Heart right ventricle (tissue), 16 donors: ENCODE data around the gene MS4A3. TPM values are rescaled to one million over a fixed set of nuclear protein-coding genes. Genes with fewer than 3 reads are reported as not detected.
A peak's percentile ranks its signal among the peaks of the same experiment; 100 is the strongest.

Source experiments
- ATAC-seq, 8 donors: fragments of 200-7000 bp; cut with Tn5 transposase; one replicate each; pipeline ENCODE4 v1.9.1; 2020; ENCODE audit warnings: mild to moderate bottlenecking in 8 of 8, moderate library complexity in 8 of 8, moderate number of reproducible peaks in 1 of 8
- DNase-seq, 2 donors: peaks; one replicate each; pipeline ENCODE4 v3.0.0-alpha.2; 2020
- H3K27ac ChIP-seq, 10 donors: fragments of 200-600 bp; sonication (generic) in 2 of 10; one replicate each; pipeline versions ENCODE4 v1.5.0 to v1.8.0; 2020 to 2022; ENCODE audit warnings: mild to moderate bottlenecking in 3 of 10
- H3K27me3 ChIP-seq, 7 donors: fragments of 200-600 bp; one replicate each; pipeline ENCODE4 v1.8.0; 2021 to 2022; ENCODE audit warnings: mild to moderate bottlenecking in 2 of 7
- H3K36me3 ChIP-seq, 9 donors: fragments of 200-600 bp; sonication (generic) in 1 of 9; one replicate each; pipeline versions ENCODE4 v1.5.0 to v1.8.0; 2020 to 2022; ENCODE audit warnings: mild to moderate bottlenecking in 2 of 9
- H3K4me1 ChIP-seq, 9 donors: fragments of 200-600 bp; sonication (generic) in 1 of 9; one replicate each; pipeline versions ENCODE4 v1.5.0 to v1.8.0; 2020 to 2022; ENCODE audit warnings: mild to moderate bottlenecking in 4 of 9
- H3K4me3 ChIP-seq, 10 donors: fragments of 200-600 bp; sonication (generic) in 2 of 10; one replicate each; pipeline versions ENCODE4 v1.5.0 to v1.8.0; 2020 to 2022; ENCODE audit warnings: mild to moderate bottlenecking in 7 of 10, moderate library complexity in 2 of 10
- H3K9me3 ChIP-seq, 11 donors: fragments of 200-600 bp in 10 of 11; sonication (generic) in 2 of 11; one replicate each; pipeline versions ENCODE4 v1.5.0 to v1.8.0; 2013 to 2022; ENCODE audit warnings: mild to moderate bottlenecking in 2 of 11, control low read depth in 1 of 11, moderate library complexity in 1 of 11
- WGBS, 2 donors: extraction: QIAGEN DNeasy Blood & Tissue Kit; methylation state at CpG; one replicate each; pipeline ENCODE4 v1.1.7; 2013; ENCODE audit warnings: inconsistent platforms in 1 of 2; 5-methylcytosine and 5-hydroxymethylcytosine counted together
- intact Hi-C, 10 donors: fragments of 100-400 bp; cut with DNase I; formaldehyde crosslinking; loops; one replicate each; pipeline versions ENCODE4 v1.11.1 to v1.14.2; 2022
- polyA plus RNA-seq, 2 donors: library from polyadenylated mRNA; stranded (reverse); fragments of 200-250 nt; gene quantifications; one replicate each; pipeline ENCODE4 v1.2.3, GENCODE V29; 2013
- total RNA-seq, 10 donors: library from RNA; stranded (reverse); fragmentation: NEBNext Ultra II Directional in 3 of 10; extraction: Animal tissue kit (Norgen Biotek cat#: 25700) in 3 of 10; gene quantifications; one replicate each; pipeline versions ENCODE4 v1.2.1 to v1.2.4, GENCODE V29; 2021 to 2023
- TF ChIP-seq, protein P1 (sequence below), 9 donors: fragments of 200-600 bp; sonication (generic) in 2 of 9; IDR thresholded peaks; one replicate each; pipeline versions ENCODE4 v1.5.0 to v1.8.0; 2021 to 2022; ENCODE audit warnings: antibody characterized with exemption in 9 of 9, mild to moderate bottlenecking in 5 of 9, moderate library complexity in 1 of 9
- donor health status: Arrhythmogenic right ventricular cardiomyopathy.
- donor health status: ischemic (EF 13 %, LVEDD 7.1; RV severe dilation, severe dysfunction).
- donor health status: healthy with polysubstance abuse.
- donor health status: DM: no; HTN: yes; CAD: no.
- donor health status: DM: no; HTN: no; CAD: no.
- donor health status: ischemic (EF 25% LVEDD 6.9; RV normal size, moderate dysfunction).
- donor health status: ischemic (EF 25% LVEDD 5.7; RV mildly dilated, moderate dysfunction).
- donor health status: healthy.
- donor health status: DM: yes; HTN: yes; CAD: no.
- donor health status: Ischemic cardiomyopathy.
- donor health status: ischemic (EF 35%, LVEDD 5.7; RV mildly dilated, moderate dysfunction).
- donor health status: nonischemic (EF 11% LVEDD 7.7; RV severe dilation, severe dysfunction).
- donor health status: DM: yes; HTN: yes; CAD: no.
- donor health status: PGD.
- donor health status: ischemic (EF 29% LVEDD 5.4; RV normal size, mild dysfunction).
- donor health status: nonischemic (EF 23%, LVEDD 6.1; RV moderate dilation, normal function).

MS4A3 gene
- total and polyA plus RNA-seq, 12 donors, result 0.25 TPM; not detected in 11

GRCh38 chr11:60111793-60112192 is 55.3 kb downstream of the MS4A3 start:
- H3K9me3 ChIP-seq, result no peaks in the 10 kb centered on the region
- no peaks in the 10 kb centered on the region for H3K36me3 ChIP-seq
- DNase-seq (no peak), ATAC-seq (no peak)
- H3K4me1 ChIP-seq, result no peaks in the 10 kb centered on the region
- TF ChIP-seq, protein P1, sequence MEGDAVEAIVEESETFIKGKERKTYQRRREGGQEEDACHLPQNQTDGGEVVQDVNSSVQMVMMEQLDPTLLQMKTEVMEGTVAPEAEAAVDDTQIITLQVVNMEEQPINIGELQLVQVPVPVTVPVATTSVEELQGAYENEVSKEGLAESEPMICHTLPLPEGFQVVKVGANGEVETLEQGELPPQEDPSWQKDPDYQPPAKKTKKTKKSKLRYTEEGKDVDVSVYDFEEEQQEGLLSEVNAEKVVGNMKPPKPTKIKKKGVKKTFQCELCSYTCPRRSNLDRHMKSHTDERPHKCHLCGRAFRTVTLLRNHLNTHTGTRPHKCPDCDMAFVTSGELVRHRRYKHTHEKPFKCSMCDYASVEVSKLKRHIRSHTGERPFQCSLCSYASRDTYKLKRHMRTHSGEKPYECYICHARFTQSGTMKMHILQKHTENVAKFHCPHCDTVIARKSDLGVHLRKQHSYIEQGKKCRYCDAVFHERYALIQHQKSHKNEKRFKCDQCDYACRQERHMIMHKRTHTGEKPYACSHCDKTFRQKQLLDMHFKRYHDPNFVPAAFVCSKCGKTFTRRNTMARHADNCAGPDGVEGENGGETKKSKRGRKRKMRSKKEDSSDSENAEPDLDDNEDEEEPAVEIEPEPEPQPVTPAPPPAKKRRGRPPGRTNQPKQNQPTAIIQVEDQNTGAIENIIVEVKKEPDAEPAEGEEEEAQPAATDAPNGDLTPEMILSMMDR (IDR thresholded peaks at IDR 0.05), result no peak
- H3K27me3 ChIP-seq, result no peaks in the 10 kb centered on the region
- intact Hi-C loops, result no loop called here
- no peak overlapping the region for H3K4me3 ChIP-seq
- no peak overlapping the region for H3K27ac ChIP-seq
- 64 to 68% methylated on average over 2 of the region's 2 CpGs for WGBS, 2 donors

DNA sequence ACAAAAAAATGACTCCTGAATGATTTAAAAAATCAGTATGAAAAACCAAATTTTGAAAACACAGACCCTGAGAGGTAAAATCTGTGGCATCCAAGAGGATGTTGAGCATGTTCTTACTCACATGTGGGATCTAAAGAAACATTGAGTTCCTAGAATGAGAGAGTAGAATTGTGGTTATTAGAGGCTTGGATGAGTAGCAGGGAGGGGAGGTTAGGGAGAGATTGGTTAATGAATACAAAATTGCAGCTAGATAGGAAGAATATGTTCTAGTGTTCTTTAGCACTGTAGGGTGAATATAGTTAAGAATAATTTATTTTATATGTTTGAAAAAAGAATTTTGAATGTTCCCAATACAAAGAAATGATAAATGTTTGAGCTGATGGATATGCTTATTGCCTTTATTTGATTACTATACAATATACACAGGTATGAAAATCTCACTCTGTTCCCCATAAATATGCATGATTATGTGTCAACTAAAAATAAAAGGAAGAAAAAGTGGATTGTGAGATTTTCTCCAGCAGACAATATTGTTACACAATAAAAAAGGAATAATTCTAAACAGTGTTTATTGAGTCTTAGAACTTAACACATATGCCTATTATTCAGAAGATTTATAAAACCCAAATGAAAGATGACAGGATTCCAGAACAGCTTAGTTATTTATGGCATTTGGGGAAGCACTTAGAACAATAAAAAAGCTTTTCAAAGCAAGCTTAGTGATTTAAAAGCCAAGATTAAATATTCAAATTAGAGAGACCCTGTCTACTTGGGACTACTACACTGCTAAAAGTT is 60.7 kb downstream of the MS4A3 start:
- H3K9me3 ChIP-seq, result no peaks in the 10 kb centered on the region
- DNase-seq, result no peak
- no peaks in the 10 kb centered on the region for H3K27me3 ChIP-seq
- intact Hi-C loops, result no loop called here
- no peak overlapping the region for H3K27ac ChIP-seq
- no peaks in the 10 kb centered on the region for H3K36me3 ChIP-seq
- H3K4me3 ChIP-seq, result no peak overlapping the region
- no peak for ATAC-seq
- TF ChIP-seq, protein P1 (IDR thresholded peaks at IDR 0.05), result no peak
- H3K4me1 ChIP-seq, result no peaks in the 10 kb centered on the region

GRCh38 chr11:60118338-60118737 is 61.9 kb downstream of the MS4A3 start:
- Histone ChIP-seq H3K9me3 (no peaks in the 10 kb centered on the region), H3K27me3 (no peaks in the 10 kb centered on the region), H3K36me3 (no peaks in the 10 kb centered on the region), H3K4me1 (no peaks in the 10 kb centered on the region), H3K27ac (no peak overlapping the region), H3K4me3 (no peak overlapping the region)
- DNase-seq, result no peak
- TF ChIP-seq, protein P1 (IDR thresholded peaks at IDR 0.05), result peak in 4 of 9 donors; percentile 7 to 33 (median 14)
- WGBS, 2 donors, result 60 to 65% methylated on average over 2 of the region's 2 CpGs
- no peak for ATAC-seq
- intact Hi-C loops, result no loop called here

DNA sequence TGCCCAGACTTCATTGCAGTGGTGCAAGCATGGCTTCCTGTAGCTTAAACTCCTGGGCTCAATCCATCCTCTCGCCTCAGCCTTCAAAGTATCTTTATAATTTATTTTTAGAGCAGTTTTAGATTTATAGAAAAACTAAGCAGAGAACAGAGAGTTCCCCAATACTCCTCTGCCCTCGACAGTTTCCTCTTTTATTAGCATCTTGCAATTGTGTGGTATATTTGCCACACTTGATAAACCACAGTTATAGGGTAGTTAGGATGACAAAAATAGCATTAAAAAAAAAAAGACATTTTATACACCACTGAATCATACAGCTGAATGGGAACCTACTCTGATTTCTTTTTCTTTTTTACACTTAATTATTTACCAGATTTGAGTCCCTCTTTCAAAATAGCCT is 63.2 kb downstream of the MS4A3 start:
- no peak for ATAC-seq
- Histone ChIP-seq H3K36me3 (no peaks in the 10 kb centered on the region), H3K4me1 (no peaks in the 10 kb centered on the region), H3K9me3 (no peaks in the 10 kb centered on the region), H3K4me3 (no peak overlapping the region), H3K27me3 (no peaks in the 10 kb centered on the region), H3K27ac (no peak overlapping the region)
- TF ChIP-seq, protein P1 (IDR thresholded peaks at IDR 0.05), result no peak
- 85 to 88% methylated on average over 2 of the region's 2 CpGs for WGBS, 2 donors
- intact Hi-C loops, result loop anchor here in 1 of 10 donors (10.0 kb wide), 1 partner anchor 295 kb away; no protein-coding TSS in a partner anchor
- DNase-seq, result no peak

Other genes with a start within 250 kb of the MS4A3 start
- gene MRPL16, start 245.9 kb upstream of the MS4A3 start, total RNA-seq, result 100 to 1,000 TPM in 1 of 10 donors, 10 to 100 TPM in 9; 69.9 to 108 (median 89.8) TPM
- 10 to 100 TPM; 70.0 to 86.5 TPM for gene MRPL16, start 245.9 kb upstream of the MS4A3 start, polyA plus RNA-seq
- not detected for gene CBLIF, start 211.2 kb upstream of the MS4A3 start, total RNA-seq
- not detected for gene CBLIF, start 211.2 kb upstream of the MS4A3 start, polyA plus RNA-seq
- 1 to 10 TPM in 1 of 10 donors, under 1 TPM in 1, not detected in 8; 0.18 to 1.2 TPM for gene TCN1, start 190.2 kb upstream of the MS4A3 start, total RNA-seq
- gene TCN1, start 190.2 kb upstream of the MS4A3 start, polyA plus RNA-seq, result under 1 TPM in 1 of 2 donors, not detected in 1; 0.32 TPM
- not detected for gene OOSP3, start 177.9 kb upstream of the MS4A3 start, total RNA-seq
- gene OOSP3, start 177.9 kb upstream of the MS4A3 start, polyA plus RNA-seq, result not detected
- gene OOSP1, start 118.2 kb upstream of the MS4A3 start, total RNA-seq, result not detected
- not detected for gene OOSP1, start 118.2 kb upstream of the MS4A3 start, polyA plus RNA-seq
- not detected for gene OOSP4A, start 92.6 kb upstream of the MS4A3 start, total RNA-seq
- not detected for gene OOSP4A, start 92.6 kb upstream of the MS4A3 start, polyA plus RNA-seq
- not detected for gene OOSP4B, start 39.5 kb upstream of the MS4A3 start, total RNA-seq
- not detected for gene OOSP4B, start 39.5 kb upstream of the MS4A3 start, polyA plus RNA-seq
- gene OOSP2, start 16.3 kb upstream of the MS4A3 start, total RNA-seq, result not detected
- gene OOSP2, start 16.3 kb upstream of the MS4A3 start, polyA plus RNA-seq, result not detected
- gene MS4A2, start 32.0 kb downstream of the MS4A3 start, total RNA-seq, result under 1 TPM in 7 of 10 donors, not detected in 3; 0.20 to 0.79 (median 0.51) TPM
- under 1 TPM in 1 of 2 donors, not detected in 1; 0.06 TPM for gene MS4A2, start 32.0 kb downstream of the MS4A3 start, polyA plus RNA-seq
- 100 to 1,000 TPM in 1 of 10 donors, 10 to 100 TPM in 7, 1 to 10 TPM in 2; 7.9 to 168 (median 18.6) TPM for gene MS4A6A, start 126.4 kb downstream of the MS4A3 start, total RNA-seq
- 10 to 100 TPM; 21.5 to 25.6 TPM for gene MS4A6A, start 126.4 kb downstream of the MS4A3 start, polyA plus RNA-seq
- 1 to 10 TPM in 3 of 10 donors, under 1 TPM in 4, not detected in 3; 0.28 to 3.0 (median 0.82) TPM for gene MS4A4E, start 186.5 kb downstream of the MS4A3 start, total RNA-seq
- 1 to 10 TPM in 1 of 2 donors, under 1 TPM in 1; 0.26 to 1.6 TPM for gene MS4A4E, start 186.5 kb downstream of the MS4A3 start, polyA plus RNA-seq
- gene MS4A4A, start 224.0 kb downstream of the MS4A3 start, total RNA-seq, result 10 to 100 TPM in 4 of 10 donors, 1 to 10 TPM in 6; 2.2 to 31.6 (median 6.9) TPM
- 1 to 10 TPM; 8.9 to 9.2 TPM for gene MS4A4A, start 224.0 kb downstream of the MS4A3 start, polyA plus RNA-seq